Endothelial cell of umbilical vein (primary cell): ENCODE results near the gene PTGFRN. TPM values are rescaled to one million over a fixed set of nuclear protein-coding genes. Genes with fewer than 3 reads are reported as not detected.

Experiments used
- BruUV-seq: library from RNA; stranded (reverse); fragments of 400-500 nt; replicated peaks from 2 replicates; lab custom pipeline; 2021; lab: Mats Ljungman, UMichigan
- CTCF ChIA-PET: fragments of 300-600, 350-600 bp; sonication (Branson Sonifier 250); formaldehyde crosslinking; loops from one replicate; lab custom pipeline; 2021; ENCODE audit warnings: antibody characterized with exemption, inconsistent platforms; lab: Charles Lee
- POLR2A ChIA-PET: fragments of 300-600, 350-600 bp; sonication (Branson Sonifier 250); formaldehyde crosslinking; loops from one replicate; lab custom pipeline; 2021; ENCODE audit warnings: antibody characterized with exemption, inconsistent platforms; lab: Charles Lee
- DNase-seq: peaks from one replicate; pipeline ENCODE4 v3.0.0-alpha.2; 2011; ENCODE audit warnings: low read depth, low spot score
- FAIRE-seq: peaks from 2 replicates; lab custom pipeline; 2011; peaks lifted over from hg19 to GRCh38; lab: Jason Lieb, UNC
- H2AFZ ChIP-seq: 2 replicates; pipeline ENCODE4 v1.6.0; 2012; ENCODE audit warnings: low read depth, low read length, control low read depth, inconsistent platforms
- H3K27ac ChIP-seq: 2 replicates; pipeline ENCODE4 v1.5.1; 2011; ENCODE audit warnings: low read depth, mild to moderate bottlenecking, control low read depth, low read length, moderate library complexity; ENCODE audit not compliant: insufficient read depth
- H3K27me3 ChIP-seq, 2 experiments: 2 replicates each; pipeline versions ENCODE4 v1.6.0 to v1.6.1; 2011; ENCODE audit warnings: low read length in 2 of 2, mixed read lengths in 1 of 2; ENCODE audit not compliant: control insufficient read depth in 2 of 2, insufficient read depth in 2 of 2
- H3K36me3 ChIP-seq, 2 experiments: 2 replicates in 1 of 2; 3 replicates in 1 of 2; pipeline ENCODE4 v1.5.1; 2011; ENCODE audit warnings: low read length in 2 of 2, mild to moderate bottlenecking in 1 of 2, moderate library complexity in 1 of 2; ENCODE audit not compliant: control insufficient read depth in 2 of 2, insufficient read depth in 2 of 2; ENCODE audit errors: extremely low read depth in 1 of 2
- H3K4me1 ChIP-seq: 3 replicates; pipeline ENCODE4 v1.5.1; 2011; ENCODE audit warnings: mild to moderate bottlenecking, low read length; ENCODE audit not compliant: control insufficient read depth, insufficient read depth; ENCODE audit errors: extremely low read depth
- H3K4me2 ChIP-seq: 2 replicates; pipeline ENCODE4 v1.6.1; 2011; ENCODE audit warnings: low read length, control low read depth, mixed read lengths; ENCODE audit not compliant: insufficient read depth
- H3K4me3 ChIP-seq, 3 experiments: fragments of 200-600 bp in 1 of 3; sonication (generic), shearing (Covaris generic) in 1 of 3; replicated peaks in 1 of 3; 2 replicates each; pipeline ENCODE4 v1.5.1; 2011 to 2016; ENCODE audit warnings: control low read depth in 3 of 3, low read length in 3 of 3, mild to moderate bottlenecking in 2 of 3, inconsistent platforms in 1 of 3, low read depth in 1 of 3, moderate library complexity in 1 of 3; ENCODE audit not compliant: insufficient read depth in 1 of 3
- H3K79me2 ChIP-seq: 2 replicates; pipeline ENCODE4 v1.6.0; 2012; ENCODE audit warnings: low read length, inconsistent platforms; ENCODE audit not compliant: control insufficient read depth, insufficient read depth
- H3K9ac ChIP-seq: replicated peaks from 2 replicates; pipeline ENCODE3; 2011; ENCODE audit warnings: low read length, control low read depth; ENCODE audit not compliant: insufficient read depth; ENCODE audit errors: extremely low read depth
- H3K9me1 ChIP-seq: replicated peaks from 3 replicates; pipeline ENCODE4 v1.6.0; 2011; ENCODE audit warnings: mild to moderate bottlenecking, low read length; ENCODE audit not compliant: control insufficient read depth, insufficient read depth; ENCODE audit errors: extremely low read depth
- H3K9me3 ChIP-seq: replicated peaks from 2 replicates; pipeline ENCODE4 v1.5.1; 2012; ENCODE audit warnings: low read length, inconsistent platforms; ENCODE audit not compliant: control insufficient read depth, insufficient read depth
- H4K20me1 ChIP-seq: replicated peaks from 2 replicates; pipeline ENCODE3; 2011; ENCODE audit warnings: mild to moderate bottlenecking, low read length; ENCODE audit not compliant: control insufficient read depth, insufficient read depth; ENCODE audit errors: extremely low read depth
- EZH2 ChIP-seq: IDR thresholded peaks from 2 replicates; pipeline ENCODE4 v1.6.1; 2012; ENCODE audit warnings: borderline replicate concordance, low read depth, mild to moderate bottlenecking, moderate library complexity, low read length, inconsistent platforms; ENCODE audit not compliant: severe bottlenecking
- FOS ChIP-seq: IDR thresholded peaks from 2 replicates; pipeline ENCODE4 v1.6.1; 2011; ENCODE audit warnings: mild to moderate bottlenecking, low read length, moderate library complexity, borderline replicate concordance; ENCODE audit not compliant: insufficient read depth
- GATA2 ChIP-seq: IDR thresholded peaks from 2 replicates; pipeline ENCODE4 v1.7.0; 2011; ENCODE audit warnings: low read depth, mild to moderate bottlenecking, moderate library complexity, mixed read lengths, low read length; ENCODE audit not compliant: insufficient read length, insufficient read depth
- JUN ChIP-seq: IDR thresholded peaks from 2 replicates; pipeline ENCODE4 v1.6.1; 2011; ENCODE audit warnings: borderline replicate concordance, low read depth; ENCODE audit not compliant: insufficient read length, insufficient read depth
- MAX ChIP-seq: IDR thresholded peaks from 2 replicates; pipeline ENCODE4 v1.6.1; 2011; ENCODE audit not compliant: insufficient read depth, insufficient read length
- MYC ChIP-seq: IDR thresholded peaks from one replicate; pipeline ENCODE4 v1.6.1; 2011; ENCODE audit warnings: mild to moderate bottlenecking, low read depth, low read length
- POLR2A ChIP-seq: IDR thresholded peaks from 2 replicates; pipeline ENCODE4 v1.6.1; 2012; ENCODE audit warnings: low read depth, mild to moderate bottlenecking, control low read depth, low read length
- POLR2AphosphoS5 ChIP-seq: IDR thresholded peaks from 2 replicates; pipeline ENCODE4 v1.6.1; 2012; ENCODE audit warnings: low read depth, mild to moderate bottlenecking, control low read depth, low read length, moderate library complexity; ENCODE audit not compliant: insufficient read depth
- dilution Hi-C: fragments of 300-500 bp; cut with MboI; formaldehyde crosslinking; loops from one replicate; pipeline ENCODE4 v1.15.0; 2019; ENCODE audit warnings: low sequenced_read_pairs; ENCODE audit not compliant: extremely low pct_ligation_motif_present
- intact Hi-C: fragments of 100-400 bp; cut with micrococcal nuclease; formaldehyde crosslinking; loops from one replicate; pipeline ENCODE4 v1.10.0; 2022
- polyA plus RNA-seq, 4 experiments: library from polyadenylated mRNA; depleted of rRNA in 3 of 4; stranded (reverse) in 3 of 4; unstranded in 1 of 4; fragments of >200 nt; gene quantifications; 2 replicates each; pipeline versions ENCODE4 v1.2.1 to v1.2.3, GENCODE V29; 2011 to 2012; ENCODE audit warnings: missing spikeins in 1 of 4
- total RNA-seq: library from RNA; stranded (reverse); gene quantifications from 2 replicates; pipeline ENCODE4 v1.2.3, GENCODE V29; 2021
- TF ChIP-seq, protein P1 (sequence below), 2 donors: IDR thresholded peaks; 1 replicate in 1 of 2; 2 replicates in 1 of 2; pipeline ENCODE4 v1.5.1; 2011; ENCODE audit warnings: low read length in 2 of 2, mild to moderate bottlenecking in 2 of 2, moderate library complexity in 2 of 2, control low read depth in 1 of 2, inconsistent platforms in 1 of 2, low read depth in 1 of 2; ENCODE audit not compliant: insufficient read depth in 1 of 2; ENCODE audit errors: extremely low read depth in 1 of 2

PTGFRN gene
- total and polyA plus RNA-seq, 2 donors (not counting 3 experiments of a cell fraction or from before 2014, with no cell fraction given) = 39.6 to 60.7 TPM

DNA sequence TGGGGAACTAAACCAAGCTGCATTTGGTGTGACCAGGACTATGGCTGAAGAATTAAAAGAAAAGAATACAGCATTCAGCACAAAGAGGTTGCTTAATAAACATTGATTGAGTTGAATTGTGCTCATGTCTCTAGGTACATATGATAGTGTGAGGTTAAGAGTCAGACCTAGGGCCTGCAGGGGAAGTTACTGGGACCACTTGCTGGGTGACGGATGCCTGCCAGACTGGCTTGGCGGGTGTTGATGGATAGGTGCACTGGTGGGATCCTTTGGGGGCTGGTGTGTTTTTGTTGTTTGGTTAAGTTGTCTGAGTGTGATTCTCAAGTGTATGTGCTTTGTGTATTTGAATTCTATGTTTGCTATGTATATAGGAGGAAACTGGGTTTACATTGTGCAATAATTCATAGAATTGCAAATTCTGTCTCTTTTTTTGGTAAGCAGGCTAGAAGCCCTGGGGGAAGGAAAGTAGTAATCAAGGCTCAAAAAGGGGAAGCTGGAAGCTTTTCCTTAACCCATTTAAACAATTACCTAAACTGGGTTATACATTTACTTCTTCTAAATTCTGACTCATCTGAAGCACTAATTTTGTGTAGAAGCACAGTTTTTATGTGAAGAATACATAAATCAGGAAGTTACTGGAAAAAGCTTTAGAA is 93.6 kb downstream of the PTGFRN start:
- H3K36me3 ChIP-seq = no peaks in the 10 kb centered on the region
- no peak overlapping the region for H3K27ac ChIP-seq
- no peaks in the 10 kb centered on the region for H3K4me1 ChIP-seq
- dilution Hi-C loops = no loop called here
- H3K9me3 ChIP-seq = no peaks in the 10 kb centered on the region
- TF ChIP-seq MAX (no peak), EZH2 (no peak), FOS (no peak), MYC (no peak), POLR2AphosphoS5 (no peak), POLR2A (no peak), GATA2 (no peak), JUN (no peak)
- TF ChIP-seq, protein P1, sequence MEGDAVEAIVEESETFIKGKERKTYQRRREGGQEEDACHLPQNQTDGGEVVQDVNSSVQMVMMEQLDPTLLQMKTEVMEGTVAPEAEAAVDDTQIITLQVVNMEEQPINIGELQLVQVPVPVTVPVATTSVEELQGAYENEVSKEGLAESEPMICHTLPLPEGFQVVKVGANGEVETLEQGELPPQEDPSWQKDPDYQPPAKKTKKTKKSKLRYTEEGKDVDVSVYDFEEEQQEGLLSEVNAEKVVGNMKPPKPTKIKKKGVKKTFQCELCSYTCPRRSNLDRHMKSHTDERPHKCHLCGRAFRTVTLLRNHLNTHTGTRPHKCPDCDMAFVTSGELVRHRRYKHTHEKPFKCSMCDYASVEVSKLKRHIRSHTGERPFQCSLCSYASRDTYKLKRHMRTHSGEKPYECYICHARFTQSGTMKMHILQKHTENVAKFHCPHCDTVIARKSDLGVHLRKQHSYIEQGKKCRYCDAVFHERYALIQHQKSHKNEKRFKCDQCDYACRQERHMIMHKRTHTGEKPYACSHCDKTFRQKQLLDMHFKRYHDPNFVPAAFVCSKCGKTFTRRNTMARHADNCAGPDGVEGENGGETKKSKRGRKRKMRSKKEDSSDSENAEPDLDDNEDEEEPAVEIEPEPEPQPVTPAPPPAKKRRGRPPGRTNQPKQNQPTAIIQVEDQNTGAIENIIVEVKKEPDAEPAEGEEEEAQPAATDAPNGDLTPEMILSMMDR (IDR thresholded peaks at IDR 0.05; ENCODE audit: extremely low read depth in 1 of 2, insufficient read depth in 1 of 2, low read depth in 1 of 2, low read length in 2 of 2) = no peak
- H3K4me2 ChIP-seq = no peak overlapping the region
- H3K9me1 ChIP-seq = no peaks in the 10 kb centered on the region
- no peak for DNase-seq
- no peak for FAIRE-seq
- POLR2A ChIA-PET = no interaction called here
- H4K20me1 ChIP-seq = no peaks in the 10 kb centered on the region
- H2AFZ ChIP-seq = no peak overlapping the region
- H3K9ac ChIP-seq = no peak overlapping the region
- CTCF ChIA-PET = no interaction called here
- no peak overlapping the region for H3K4me3 ChIP-seq
- BruUV-seq = no TSS peak
- no peaks in the 10 kb centered on the region for H3K79me2 ChIP-seq
- peaks cover 0 to 7% of the 10 kb centered on the region in 2 experiments for H3K27me3 ChIP-seq
- intact Hi-C loops = no loop called here
